H7 (cell line): ENCODE results near the gene ORAI2. TPM values are rescaled to one million over a fixed set of nuclear protein-coding genes. Genes with fewer than 3 reads are reported as not detected.
A peak's percentile ranks its signal among the peaks of the same experiment; 100 is the strongest.
"Not testable (repeated sequence)": the region's sequence is repeated elsewhere in the genome, so short reads cannot be mapped to it uniquely, and the experiment has no call there.

Experiments
- DNase-seq: peaks from one replicate; pipeline ENCODE4 v3.0.0; 2012
- H3K27me3 ChIP-seq: 2 replicates; pipeline ENCODE4 v1.6.0; 2011; ENCODE audit warnings: mild to moderate bottlenecking, low read length; ENCODE audit not compliant: control insufficient read depth, insufficient read depth
- H3K36me3 ChIP-seq: replicated peaks from 2 replicates; pipeline ENCODE4 v1.5.1; 2011; ENCODE audit warnings: low read length; ENCODE audit not compliant: control insufficient read depth, insufficient read depth
- H3K4me3 ChIP-seq: 2 replicates; pipeline ENCODE4 v1.5.1; 2011; ENCODE audit warnings: low read depth, mild to moderate bottlenecking, control low read depth, low read length, moderate library complexity; ENCODE audit not compliant: insufficient read depth
- total RNA-seq: library from RNA; depleted of rRNA; stranded (reverse); fragments of >200 nt; shearing (Covaris generic); gene quantifications from 2 replicates; pipeline ENCODE4 v1.2.3, GENCODE V29; 2014

ORAI2 gene
- total RNA-seq, 1 experiment from 2014 or later: 13.3 TPM

DNA sequence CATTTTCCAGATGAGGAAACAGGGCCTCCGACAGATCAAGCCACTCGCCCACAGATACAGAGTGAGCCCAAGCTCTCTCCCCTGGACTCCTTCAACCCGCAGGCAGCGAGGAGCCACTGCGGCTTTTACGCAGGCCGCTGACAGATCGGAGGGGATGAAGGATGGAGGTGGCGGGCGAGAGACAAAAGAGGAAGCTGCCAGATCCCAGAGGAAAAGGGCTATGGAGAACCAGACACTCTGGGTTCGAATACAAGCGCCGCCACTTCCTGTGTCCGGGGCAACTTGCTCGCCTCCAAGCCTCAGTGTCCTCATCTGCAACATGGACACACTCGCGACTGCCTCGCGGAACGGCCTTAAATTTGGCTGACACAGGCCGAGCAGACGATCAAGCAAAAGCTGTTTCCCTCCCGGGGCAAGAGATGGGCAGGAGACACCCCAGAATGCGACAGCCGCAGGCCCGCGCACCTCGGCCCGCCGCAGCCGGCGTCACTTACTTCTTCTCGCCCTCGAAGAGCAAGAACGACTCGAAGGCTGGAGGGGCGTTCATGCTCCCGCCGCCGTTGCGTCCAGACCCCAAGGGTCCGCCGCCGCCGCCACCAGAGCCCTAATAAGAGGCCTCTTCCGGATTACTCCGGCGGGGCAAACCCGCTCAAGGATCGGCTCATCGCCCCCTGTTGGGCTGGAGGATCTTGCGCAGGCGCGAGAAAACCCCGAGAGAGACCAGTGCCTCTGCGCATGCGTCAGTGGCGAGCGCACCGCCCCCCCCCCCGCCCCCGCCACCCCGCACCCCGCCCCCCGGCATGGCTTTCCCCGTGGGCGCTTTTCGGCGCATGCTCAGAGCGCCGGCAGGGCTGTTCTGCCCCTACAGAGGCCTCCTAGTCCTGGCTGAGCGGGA, 45.2 kb downstream of the ORAI2 start, which contains the start of gene POLR2J:
TSS of gene POLR2J (minus strand) at position 609 of the 895 bp plus-strand sequence. CDS start at position 547, 62 bp downstream.
- H3K4me3 ChIP-seq: peak within 1 kb of the TSS; percentile 35
- DNase-seq, H3K27me3 ChIP-seq, H3K36me3 ChIP-seq: not testable (repeated sequence)

DNA sequence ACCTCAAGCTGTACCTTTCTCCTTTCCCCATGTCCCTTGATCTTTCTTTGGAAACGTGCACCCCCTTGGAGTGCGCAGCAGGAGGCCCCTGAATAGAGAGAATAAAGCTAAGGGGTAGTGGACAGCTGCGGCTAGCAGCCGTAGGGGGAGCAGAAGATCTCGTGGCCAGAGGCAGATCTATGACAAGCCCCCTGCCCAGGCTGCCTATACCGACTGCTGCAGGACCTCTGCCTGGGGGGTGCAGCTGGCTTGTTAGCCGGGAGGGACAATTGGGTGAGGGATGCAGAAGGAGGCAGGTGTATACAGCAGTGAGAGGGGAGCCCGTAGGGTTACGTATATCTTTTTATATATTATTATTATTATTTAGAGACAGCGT, 45.8 kb downstream of the ORAI2 start:
- not testable (repeated sequence) for H3K4me3 ChIP-seq, DNase-seq, H3K27me3 ChIP-seq, H3K36me3 ChIP-seq

DNA sequence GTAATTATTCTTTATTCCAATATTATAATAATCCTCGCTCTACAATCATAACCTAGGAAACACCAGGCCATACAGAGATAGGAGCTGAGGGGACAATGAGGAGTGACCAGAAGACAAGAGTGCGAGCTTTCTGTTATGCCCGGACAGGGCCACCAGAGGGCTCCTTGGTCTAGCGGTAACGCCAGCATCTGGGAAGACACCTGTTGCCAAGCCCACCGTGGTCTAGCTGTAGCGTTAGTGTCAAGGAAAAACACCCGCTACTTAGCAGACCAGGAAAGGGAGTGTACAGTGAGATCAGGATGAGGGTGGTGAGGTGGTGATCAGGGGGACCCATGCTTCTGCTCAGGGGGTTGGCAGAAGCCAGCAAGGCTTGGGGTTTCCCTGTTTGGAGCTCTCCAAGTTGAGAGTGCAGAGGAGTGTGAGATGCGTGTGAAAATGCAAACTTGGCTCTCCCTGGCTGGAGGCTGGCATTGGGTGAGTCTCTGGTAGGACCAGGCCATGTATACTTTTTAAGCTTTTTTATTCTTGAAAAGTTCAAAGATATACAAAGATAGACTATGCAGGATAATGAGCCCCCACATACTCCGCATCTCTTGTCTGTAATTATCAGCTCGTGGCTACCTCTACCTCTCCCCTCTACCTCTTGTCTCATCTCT, 46.7 kb downstream of the ORAI2 start:
- H3K27me3 ChIP-seq, DNase-seq, H3K36me3 ChIP-seq, H3K4me3 ChIP-seq: not testable (repeated sequence)

DNA sequence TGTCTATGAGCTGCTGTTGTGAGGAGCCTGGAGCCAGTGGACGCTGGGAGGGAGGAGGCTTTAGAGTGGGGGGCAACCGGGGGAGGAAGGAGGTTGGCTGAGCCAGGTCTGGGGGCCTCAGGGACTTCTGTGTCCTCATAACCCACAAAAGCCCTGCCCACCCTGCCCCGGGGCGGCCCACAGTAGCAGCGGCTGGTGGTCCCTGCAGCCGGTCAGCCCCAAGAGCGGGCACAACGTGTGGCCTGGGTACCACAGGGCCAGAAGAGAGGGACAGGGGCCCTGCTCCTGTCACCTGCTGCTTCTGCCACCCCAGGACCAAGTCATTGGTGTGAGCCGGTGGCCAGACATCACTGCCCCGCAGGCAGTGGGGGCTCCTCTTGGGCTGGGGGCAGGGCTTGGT, 48.6 kb downstream of the ORAI2 start:
- H3K4me3 ChIP-seq, H3K36me3 ChIP-seq, H3K27me3 ChIP-seq, DNase-seq: not testable (repeated sequence)

DNA sequence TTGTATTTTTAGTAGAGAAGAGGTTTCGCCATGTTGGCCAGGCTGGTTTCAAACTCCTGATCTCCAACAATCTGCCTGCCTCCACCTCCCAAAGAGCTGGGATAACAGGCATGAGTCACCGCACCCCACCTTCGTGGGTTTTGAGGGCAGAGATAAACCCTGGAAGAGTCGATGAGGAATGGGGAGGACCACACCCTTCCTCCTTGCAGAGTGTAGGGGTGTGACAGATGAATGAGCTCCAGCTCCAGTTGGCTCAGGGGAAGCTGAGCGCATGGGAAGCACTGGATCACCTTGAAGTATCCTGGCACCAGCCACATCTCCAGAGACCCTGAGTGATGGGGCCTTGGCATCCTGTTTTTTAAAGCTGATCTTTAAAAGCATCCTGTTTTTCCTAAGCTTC, 50.9 kb downstream of the ORAI2 start:
- not testable (repeated sequence) for DNase-seq, H3K4me3 ChIP-seq, H3K36me3 ChIP-seq, H3K27me3 ChIP-seq

DNA sequence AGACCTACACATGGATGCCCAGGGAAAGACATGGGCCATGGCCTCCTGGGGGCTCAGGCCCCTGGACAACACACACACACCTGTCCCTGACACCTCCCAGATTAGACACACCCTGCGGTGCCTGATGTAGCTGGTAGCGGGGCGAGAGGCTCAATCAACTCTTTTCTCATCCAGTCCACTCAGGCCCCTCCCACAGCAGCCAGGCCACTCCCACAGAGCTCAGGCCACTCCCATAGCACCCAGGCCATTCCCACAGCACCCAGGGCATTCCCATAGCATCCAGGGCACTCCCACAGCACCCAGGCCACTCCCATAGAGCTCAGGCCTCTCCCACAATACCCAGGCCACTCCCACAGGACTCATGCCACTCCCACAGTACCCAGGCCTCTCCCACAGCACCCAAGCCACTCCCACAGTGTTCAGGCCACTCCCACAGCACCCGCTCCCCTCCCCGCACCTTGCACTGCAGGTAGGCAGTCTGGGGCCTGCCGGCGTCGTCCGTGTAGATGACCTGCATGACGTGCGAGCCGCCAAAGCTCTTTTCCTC, 57.2 kb downstream of the ORAI2 start:
- DNase-seq, H3K27me3 ChIP-seq, H3K4me3 ChIP-seq, H3K36me3 ChIP-seq: not testable (repeated sequence)

DNA sequence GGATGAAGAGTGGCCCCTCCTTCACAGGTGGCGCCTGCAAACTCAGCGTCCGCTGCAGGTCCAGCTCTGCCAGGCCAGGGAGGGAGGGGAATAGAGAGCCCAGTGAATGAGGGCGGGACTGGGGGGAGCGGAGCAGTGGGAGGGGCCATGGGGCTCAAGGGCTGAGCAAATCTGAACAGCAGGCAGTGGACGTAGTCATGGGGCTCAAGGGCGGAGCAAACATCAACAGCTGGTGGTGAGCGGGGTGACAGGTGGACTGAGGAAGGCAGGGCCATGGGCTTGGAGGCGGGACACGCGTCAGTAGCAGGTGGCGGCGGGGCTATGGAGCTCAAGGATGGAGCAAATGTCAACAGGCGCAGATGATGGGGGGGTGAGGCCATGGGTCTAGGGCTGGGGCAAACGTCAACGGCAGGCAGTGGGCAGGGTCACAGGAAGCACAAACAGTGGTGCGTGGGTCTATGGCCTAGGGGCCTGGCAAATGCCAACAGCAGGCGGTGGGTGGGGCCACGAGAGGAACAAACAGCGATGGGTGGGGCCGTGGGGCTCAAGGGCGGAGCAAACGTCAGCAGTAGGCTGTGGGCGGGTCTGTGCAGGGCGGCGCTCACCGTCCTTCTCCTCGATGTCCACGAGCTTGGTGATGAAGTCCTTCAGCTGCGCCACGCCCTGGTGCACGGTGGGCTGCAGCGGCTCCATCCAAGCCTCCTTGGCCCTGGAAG, 60.0 kb downstream of the ORAI2 start:
- DNase-seq, H3K36me3 ChIP-seq: not testable (repeated sequence)

DNA sequence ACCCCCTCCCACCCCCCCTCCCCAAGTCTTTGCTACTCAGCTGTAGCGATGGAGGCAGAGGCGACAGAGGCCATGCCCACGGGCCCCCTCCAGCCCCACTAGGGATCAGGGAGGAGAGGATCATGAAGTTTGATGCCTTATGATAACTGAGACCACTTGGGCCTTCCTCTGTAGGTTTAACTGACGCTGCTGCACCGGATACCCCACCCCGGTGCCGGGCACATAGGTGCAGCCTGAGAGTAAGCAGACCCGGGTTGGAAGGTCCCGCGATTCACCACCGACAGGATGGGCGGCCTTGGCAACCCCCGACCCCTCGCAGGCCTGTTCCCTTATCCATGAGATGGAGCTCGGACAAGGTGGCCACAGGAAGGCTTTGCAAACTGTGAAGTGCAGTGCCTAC, 60.7 kb downstream of the ORAI2 start:
- H3K27me3 ChIP-seq, DNase-seq, H3K36me3 ChIP-seq, H3K4me3 ChIP-seq: not testable (repeated sequence)

More for the DNA sequence above, 60.0 kb downstream of the ORAI2 start:
- H3K4me3 ChIP-seq, H3K27me3 ChIP-seq: not testable (repeated sequence)

DNA sequence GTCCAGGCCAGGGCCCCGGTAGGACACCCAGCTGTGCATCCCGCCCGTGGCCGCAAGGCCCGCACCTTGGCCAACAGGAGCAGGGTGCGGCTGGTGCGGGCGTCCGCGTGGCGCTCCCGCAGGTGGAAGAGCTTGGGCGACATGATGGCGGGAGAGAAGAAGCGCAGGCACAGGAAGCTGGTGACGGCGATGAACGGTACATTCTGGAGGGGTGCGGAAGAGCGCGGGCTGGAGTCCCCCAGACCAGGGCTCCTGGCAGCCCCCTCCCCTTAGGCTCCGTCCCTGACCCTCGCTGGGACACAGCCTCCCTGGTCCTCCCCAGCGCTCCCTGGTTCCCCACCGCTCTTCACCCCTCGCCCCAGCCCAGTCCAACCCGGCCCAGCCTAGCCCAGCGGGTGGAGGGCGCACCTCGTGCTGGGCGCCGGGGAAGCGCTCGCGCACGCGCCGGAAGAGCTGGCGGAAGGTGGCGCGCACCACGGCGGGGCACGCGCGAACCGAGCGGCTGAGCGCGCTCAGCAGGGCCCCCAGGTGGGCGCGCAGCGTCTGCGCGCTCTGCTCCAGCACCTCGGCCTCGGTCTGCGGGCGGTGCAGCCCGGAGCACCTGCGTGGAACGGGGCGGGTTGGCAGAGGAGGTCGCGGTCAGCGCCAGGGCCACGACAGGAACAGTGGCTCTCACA, 61.2 kb downstream of the ORAI2 start:
- not testable (repeated sequence) for H3K4me3 ChIP-seq, H3K36me3 ChIP-seq, DNase-seq, H3K27me3 ChIP-seq

DNA sequence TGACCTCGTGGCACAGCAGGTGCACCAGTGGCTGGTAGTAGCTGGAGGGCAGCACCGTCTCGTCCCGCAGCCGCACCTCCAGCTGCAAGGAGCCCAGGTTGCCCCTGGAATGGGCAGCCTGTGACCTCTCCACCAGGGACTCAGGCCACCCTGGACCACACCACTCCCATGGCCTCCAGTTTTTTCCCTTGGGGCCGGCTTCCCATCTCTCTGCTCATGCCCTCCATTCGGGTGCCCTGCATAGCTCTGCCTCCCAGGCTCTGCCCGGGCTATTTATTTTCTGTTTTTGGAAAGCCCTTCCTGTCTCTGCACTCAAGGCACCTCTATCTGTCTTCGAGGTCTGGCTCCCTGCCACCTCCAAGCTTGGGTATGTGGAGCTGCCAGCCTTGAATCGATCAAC, 63.5 kb downstream of the ORAI2 start:
- DNase-seq, H3K27me3 ChIP-seq, H3K36me3 ChIP-seq, H3K4me3 ChIP-seq: not testable (repeated sequence)

DNA sequence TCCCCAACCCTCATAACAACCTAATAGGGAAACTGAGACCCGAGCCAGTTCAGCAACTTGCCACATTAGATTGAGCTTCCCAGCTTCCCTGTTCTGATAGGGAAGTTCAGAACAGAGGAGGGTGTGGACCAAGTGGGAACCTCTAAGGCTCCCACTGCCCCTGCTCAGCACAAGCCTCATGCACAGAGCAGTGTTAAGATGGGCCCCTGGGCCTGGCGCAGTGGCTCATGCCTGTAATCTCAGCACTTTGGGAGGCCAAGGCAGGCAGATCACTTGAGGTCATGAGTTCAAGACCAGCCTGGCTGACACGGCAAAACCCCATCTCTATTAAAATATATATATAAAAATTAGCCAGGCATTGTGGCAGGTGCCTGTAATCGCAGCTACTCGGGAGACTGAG, 63.9 kb downstream of the ORAI2 start:
- not testable (repeated sequence) for H3K27me3 ChIP-seq, DNase-seq, H3K36me3 ChIP-seq, H3K4me3 ChIP-seq

DNA sequence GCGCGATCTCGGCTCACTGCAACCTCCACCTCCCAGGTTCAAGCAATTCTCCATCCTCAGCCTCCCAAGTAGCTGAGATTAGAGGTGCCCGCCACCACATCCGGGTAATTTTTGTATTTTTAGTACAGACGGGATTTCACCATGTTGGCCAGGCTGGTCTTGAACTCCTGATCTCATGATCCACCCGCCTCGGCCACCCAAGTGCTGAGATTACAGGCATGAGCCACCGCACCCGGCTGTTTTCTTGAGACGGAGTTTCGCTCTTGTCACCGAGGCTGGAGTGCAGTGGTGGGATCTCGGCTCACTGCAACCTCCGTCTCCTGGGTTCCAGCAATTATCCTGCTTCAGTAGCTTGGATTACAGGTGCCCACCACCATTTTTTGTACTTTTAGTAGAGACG, 64.9 kb downstream of the ORAI2 start:
- DNase-seq, H3K4me3 ChIP-seq, H3K27me3 ChIP-seq, H3K36me3 ChIP-seq: not testable (repeated sequence)

DNA sequence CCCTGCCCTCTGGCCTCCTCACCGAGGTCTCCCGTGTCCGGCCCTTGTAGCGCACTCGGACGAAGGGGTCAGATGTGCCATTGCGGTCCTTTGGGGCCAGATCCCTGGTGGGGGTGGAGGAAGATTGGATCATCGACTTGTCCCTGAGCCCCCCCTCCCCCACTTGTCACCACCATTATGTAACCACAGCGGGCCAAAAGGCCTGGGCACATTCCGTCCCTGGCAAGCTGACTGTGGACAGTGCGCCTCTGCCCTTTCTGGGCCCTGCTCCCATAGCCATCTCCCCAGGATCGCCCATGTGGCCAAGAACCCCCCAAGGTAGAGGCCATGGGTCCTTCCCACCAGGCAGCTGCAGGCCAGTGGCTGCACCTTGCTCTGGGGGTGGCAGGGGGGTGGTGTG, 69.8 kb downstream of the ORAI2 start:
- not testable (repeated sequence) for H3K27me3 ChIP-seq, H3K36me3 ChIP-seq, H3K4me3 ChIP-seq, DNase-seq
